Measurements from ENCODE around the gene LPCAT2.

DNA sequence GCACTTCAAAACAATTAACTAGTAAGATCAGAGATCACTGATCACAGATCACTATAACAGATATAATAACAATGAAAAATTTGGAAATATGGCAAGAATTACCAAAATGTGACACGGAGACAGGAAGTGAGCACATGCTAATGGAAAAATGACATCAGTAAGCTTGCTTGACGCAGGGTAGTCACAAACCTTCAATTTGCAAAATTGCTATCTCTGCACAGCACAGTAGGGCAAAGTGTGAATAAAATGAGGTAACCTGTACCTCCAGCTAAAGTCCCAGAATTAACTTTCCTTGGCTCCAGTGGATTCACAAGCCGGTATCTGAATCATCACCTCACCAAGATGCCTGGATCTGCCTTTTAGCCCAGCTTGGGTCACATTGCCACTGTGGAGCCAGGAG is 34.1 kb upstream of the LPCAT2 start:
- TF ChIP-seq, protein P1, sequence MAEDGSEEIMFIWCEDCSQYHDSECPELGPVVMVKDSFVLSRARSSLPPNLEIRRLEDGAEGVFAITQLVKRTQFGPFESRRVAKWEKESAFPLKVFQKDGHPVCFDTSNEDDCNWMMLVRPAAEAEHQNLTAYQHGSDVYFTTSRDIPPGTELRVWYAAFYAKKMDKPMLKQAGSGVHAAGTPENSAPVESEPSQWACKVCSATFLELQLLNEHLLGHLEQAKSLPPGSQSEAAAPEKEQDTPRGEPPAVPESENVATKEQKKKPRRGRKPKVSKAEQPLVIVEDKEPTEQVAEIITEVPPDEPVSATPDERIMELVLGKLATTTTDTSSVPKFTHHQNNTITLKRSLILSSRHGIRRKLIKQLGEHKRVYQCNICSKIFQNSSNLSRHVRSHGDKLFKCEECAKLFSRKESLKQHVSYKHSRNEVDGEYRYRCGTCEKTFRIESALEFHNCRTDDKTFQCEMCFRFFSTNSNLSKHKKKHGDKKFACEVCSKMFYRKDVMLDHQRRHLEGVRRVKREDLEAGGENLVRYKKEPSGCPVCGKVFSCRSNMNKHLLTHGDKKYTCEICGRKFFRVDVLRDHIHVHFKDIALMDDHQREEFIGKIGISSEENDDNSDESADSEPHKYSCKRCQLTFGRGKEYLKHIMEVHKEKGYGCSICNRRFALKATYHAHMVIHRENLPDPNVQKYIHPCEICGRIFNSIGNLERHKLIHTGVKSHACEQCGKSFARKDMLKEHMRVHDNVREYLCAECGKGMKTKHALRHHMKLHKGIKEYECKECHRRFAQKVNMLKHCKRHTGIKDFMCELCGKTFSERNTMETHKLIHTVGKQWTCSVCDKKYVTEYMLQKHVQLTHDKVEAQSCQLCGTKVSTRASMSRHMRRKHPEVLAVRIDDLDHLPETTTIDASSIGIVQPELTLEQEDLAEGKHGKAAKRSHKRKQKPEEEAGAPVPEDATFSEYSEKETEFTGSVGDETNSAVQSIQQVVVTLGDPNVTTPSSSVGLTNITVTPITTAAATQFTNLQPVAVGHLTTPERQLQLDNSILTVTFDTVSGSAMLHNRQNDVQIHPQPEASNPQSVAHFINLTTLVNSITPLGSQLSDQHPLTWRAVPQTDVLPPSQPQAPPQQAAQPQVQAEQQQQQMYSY (CRISPR knock-in tag; IDR thresholded peaks at IDR 0.05): no peak
- TF ChIP-seq, protein P2, sequence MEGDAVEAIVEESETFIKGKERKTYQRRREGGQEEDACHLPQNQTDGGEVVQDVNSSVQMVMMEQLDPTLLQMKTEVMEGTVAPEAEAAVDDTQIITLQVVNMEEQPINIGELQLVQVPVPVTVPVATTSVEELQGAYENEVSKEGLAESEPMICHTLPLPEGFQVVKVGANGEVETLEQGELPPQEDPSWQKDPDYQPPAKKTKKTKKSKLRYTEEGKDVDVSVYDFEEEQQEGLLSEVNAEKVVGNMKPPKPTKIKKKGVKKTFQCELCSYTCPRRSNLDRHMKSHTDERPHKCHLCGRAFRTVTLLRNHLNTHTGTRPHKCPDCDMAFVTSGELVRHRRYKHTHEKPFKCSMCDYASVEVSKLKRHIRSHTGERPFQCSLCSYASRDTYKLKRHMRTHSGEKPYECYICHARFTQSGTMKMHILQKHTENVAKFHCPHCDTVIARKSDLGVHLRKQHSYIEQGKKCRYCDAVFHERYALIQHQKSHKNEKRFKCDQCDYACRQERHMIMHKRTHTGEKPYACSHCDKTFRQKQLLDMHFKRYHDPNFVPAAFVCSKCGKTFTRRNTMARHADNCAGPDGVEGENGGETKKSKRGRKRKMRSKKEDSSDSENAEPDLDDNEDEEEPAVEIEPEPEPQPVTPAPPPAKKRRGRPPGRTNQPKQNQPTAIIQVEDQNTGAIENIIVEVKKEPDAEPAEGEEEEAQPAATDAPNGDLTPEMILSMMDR (IDR thresholded peaks at IDR 0.05): no peak
- TF ChIP-seq ESRRA (CRISPR knock-in tag; IDR thresholded peaks at IDR 0.05; ENCODE audit: borderline replicate concordance) (no peak), SP1 (CRISPR knock-in tag; conservative IDR thresholded peaks at IDR 0.05) (no peak)
- TF ChIP-seq, protein P3, sequence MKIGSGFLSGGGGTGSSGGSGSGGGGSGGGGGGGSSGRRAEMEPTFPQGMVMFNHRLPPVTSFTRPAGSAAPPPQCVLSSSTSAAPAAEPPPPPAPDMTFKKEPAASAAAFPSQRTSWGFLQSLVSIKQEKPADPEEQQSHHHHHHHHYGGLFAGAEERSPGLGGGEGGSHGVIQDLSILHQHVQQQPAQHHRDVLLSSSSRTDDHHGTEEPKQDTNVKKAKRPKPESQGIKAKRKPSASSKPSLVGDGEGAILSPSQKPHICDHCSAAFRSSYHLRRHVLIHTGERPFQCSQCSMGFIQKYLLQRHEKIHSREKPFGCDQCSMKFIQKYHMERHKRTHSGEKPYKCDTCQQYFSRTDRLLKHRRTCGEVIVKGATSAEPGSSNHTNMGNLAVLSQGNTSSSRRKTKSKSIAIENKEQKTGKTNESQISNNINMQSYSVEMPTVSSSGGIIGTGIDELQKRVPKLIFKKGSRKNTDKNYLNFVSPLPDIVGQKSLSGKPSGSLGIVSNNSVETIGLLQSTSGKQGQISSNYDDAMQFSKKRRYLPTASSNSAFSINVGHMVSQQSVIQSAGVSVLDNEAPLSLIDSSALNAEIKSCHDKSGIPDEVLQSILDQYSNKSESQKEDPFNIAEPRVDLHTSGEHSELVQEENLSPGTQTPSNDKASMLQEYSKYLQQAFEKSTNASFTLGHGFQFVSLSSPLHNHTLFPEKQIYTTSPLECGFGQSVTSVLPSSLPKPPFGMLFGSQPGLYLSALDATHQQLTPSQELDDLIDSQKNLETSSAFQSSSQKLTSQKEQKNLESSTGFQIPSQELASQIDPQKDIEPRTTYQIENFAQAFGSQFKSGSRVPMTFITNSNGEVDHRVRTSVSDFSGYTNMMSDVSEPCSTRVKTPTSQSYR (CRISPR knock-in tag; IDR thresholded peaks at IDR 0.05): no peak
- TF ChIP-seq, protein P4, sequence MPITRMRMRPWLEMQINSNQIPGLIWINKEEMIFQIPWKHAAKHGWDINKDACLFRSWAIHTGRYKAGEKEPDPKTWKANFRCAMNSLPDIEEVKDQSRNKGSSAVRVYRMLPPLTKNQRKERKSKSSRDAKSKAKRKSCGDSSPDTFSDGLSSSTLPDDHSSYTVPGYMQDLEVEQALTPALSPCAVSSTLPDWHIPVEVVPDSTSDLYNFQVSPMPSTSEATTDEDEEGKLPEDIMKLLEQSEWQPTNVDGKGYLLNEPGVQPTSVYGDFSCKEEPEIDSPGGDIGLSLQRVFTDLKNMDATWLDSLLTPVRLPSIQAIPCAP (CRISPR knock-in tag; IDR thresholded peaks at IDR 0.05): no peak
- TF ChIP-seq, protein P5, sequence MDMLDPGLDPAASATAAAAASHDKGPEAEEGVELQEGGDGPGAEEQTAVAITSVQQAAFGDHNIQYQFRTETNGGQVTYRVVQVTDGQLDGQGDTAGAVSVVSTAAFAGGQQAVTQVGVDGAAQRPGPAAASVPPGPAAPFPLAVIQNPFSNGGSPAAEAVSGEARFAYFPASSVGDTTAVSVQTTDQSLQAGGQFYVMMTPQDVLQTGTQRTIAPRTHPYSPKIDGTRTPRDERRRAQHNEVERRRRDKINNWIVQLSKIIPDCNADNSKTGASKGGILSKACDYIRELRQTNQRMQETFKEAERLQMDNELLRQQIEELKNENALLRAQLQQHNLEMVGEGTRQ (CRISPR knock-in tag; IDR thresholded peaks at IDR 0.05): no peak
- TF ChIP-seq, protein P6, sequence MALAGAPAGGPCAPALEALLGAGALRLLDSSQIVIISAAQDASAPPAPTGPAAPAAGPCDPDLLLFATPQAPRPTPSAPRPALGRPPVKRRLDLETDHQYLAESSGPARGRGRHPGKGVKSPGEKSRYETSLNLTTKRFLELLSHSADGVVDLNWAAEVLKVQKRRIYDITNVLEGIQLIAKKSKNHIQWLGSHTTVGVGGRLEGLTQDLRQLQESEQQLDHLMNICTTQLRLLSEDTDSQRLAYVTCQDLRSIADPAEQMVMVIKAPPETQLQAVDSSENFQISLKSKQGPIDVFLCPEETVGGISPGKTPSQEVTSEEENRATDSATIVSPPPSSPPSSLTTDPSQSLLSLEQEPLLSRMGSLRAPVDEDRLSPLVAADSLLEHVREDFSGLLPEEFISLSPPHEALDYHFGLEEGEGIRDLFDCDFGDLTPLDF (CRISPR knock-in tag; IDR thresholded peaks at IDR 0.05): no peak
